Measurements from ENCODE around the gene SP1.
"Not testable (repeated sequence)": the region's sequence is repeated elsewhere in the genome, so short reads cannot be mapped to it uniquely, and the experiment has no call there.

The SP1 gene

GRCh38 chr12:53380104-53380793, at the start of gene SP1:
TSS of gene SP1 (plus strand) at chr12:53380176. CDS start at chr12:53380292, 116 bp downstream.
- DNase-seq = peak; percentile 90

GRCh38 chr12:53330671-53331070, 49.3 kb upstream of the SP1 start:
- no peak for DNase-seq

GRCh38 chr12:53332339-53332738, 47.6 kb upstream of the SP1 start:
- not testable (repeated sequence) for DNase-seq

GRCh38 chr12:53332744-53333143, 47.2 kb upstream of the SP1 start:
- DNase-seq = no peak

GRCh38 chr12:53333289-53333688, 46.7 kb upstream of the SP1 start:
- no peak for DNase-seq

GRCh38 chr12:53333845-53334244, 46.1 kb upstream of the SP1 start:
- DNase-seq = no peak

GRCh38 chr12:53334822-53335221, 45.2 kb upstream of the SP1 start:
- DNase-seq = no peak

- no peak for DNase-seq
These were observed 43.7 kb upstream of the SP1 start, which contains the start of gene SP7 for GRCh38 chr12:53336181-53336681. TSS of gene SP7 (minus strand) at chr12:53336354. CDS start at chr12:53335646, 708 bp downstream.

- no peak for DNase-seq
These were observed 42.0 kb upstream of the SP1 start for GRCh38 chr12:53338017-53338416.

GRCh38 chr12:53338916-53339315, 41.1 kb upstream of the SP1 start:
- no peak for DNase-seq

- no peak for DNase-seq
These were observed 39.6 kb upstream of the SP1 start for GRCh38 chr12:53340398-53340797.

GRCh38 chr12:53343449-53343848, 36.5 kb upstream of the SP1 start:
- DNase-seq = no peak

- no peak for DNase-seq
These were observed 36.0 kb upstream of the SP1 start for GRCh38 chr12:53343969-53344368.

GRCh38 chr12:53344487-53344823, 35.5 kb upstream of the SP1 start:
- no peak for DNase-seq

GRCh38 chr12:53344824-53345485, 35.0 kb upstream of the SP1 start:
- DNase-seq = peak; percentile 69

GRCh38 chr12:53345486-53346188, 34.3 kb upstream of the SP1 start:
- no peak for DNase-seq

GRCh38 chr12:53346491-53346890, 33.5 kb upstream of the SP1 start:
- DNase-seq = no peak

- DNase-seq = no peak
These were observed 32.1 kb upstream of the SP1 start for GRCh38 chr12:53347905-53348304.

GRCh38 chr12:53352331-53353256, 27.4 kb upstream of the SP1 start:
- DNase-seq = peak; percentile 88

GRCh38 chr12:53353257-53353655, 26.7 kb upstream of the SP1 start:
- DNase-seq = no peak

GRCh38 chr12:53355121-53355520, 24.9 kb upstream of the SP1 start:
- no peak for DNase-seq

GRCh38 chr12:53358836-53359419, 21.0 kb upstream of the SP1 start:
- no peak for DNase-seq
